K562 (cell line): ENCODE data around the gene LMBR1L. TPM values are rescaled to one million over a fixed set of nuclear protein-coding genes. Genes with fewer than 3 reads are reported as not detected.
A peak's percentile ranks its signal among the peaks of the same experiment; 100 is the strongest.

Experiments used
- CHD7 ChIP-seq: fragments of 200-600 bp; sonication (generic); IDR thresholded peaks from one replicate; pipeline ENCODE4 v1.6.1; 2012; ENCODE audit warnings: mild to moderate bottlenecking, low read depth, low read length, inconsistent platforms
- FOXO4 ChIP-seq: fragments of 450-650 bp; formaldehyde crosslinking; IDR thresholded peaks from 2 replicates; pipeline ENCODE4 v1.4.0; 2020; ENCODE audit warnings: mild to moderate bottlenecking, moderate library complexity
- HDAC8 ChIP-seq: fragments of 450-650 bp; IDR thresholded peaks from 2 replicates; pipeline ENCODE4 v1.6.1; 2016; ENCODE audit warnings: mild to moderate bottlenecking, missing genetic modification characterization, moderate library complexity, missing compliant biosample characterization
- MAZ ChIP-seq, 2 experiments: fragments of 450-650 bp in 1 of 2; sonication (generic) in 1 of 2; formaldehyde crosslinking; IDR thresholded peaks in 1 of 2; conservative IDR thresholded peaks in 1 of 2; 2 replicates each; pipeline versions ENCODE4 v1.4.0 to v1.5.0; 2020; ENCODE audit warnings: mild to moderate bottlenecking in 1 of 2, missing genetic modification reagents in 1 of 2
- OTX1 ChIP-seq: fragments of 450-650 bp; formaldehyde crosslinking; IDR thresholded peaks from 2 replicates; pipeline ENCODE4 v1.4.0; 2022; ENCODE audit warnings: mild to moderate bottlenecking
- SRSF3 ChIP-seq: fragments of 200-400 bp; formaldehyde crosslinking; IDR thresholded peaks from 2 replicates; pipeline ENCODE4 v1.6.1; 2016; ENCODE audit warnings: mild to moderate bottlenecking, low read length, moderate library complexity; ENCODE audit not compliant: insufficient read depth
- TEAD4 ChIP-seq, 2 experiments: sonication (generic) in 1 of 2; formaldehyde crosslinking in 1 of 2; IDR thresholded peaks; 2 replicates each; pipeline versions ENCODE4 v1.6.1 to v1.8.0; 2012 to 2022; ENCODE audit warnings: borderline replicate concordance in 1 of 2, inconsistent platforms in 1 of 2, low read length in 1 of 2, mild to moderate bottlenecking in 1 of 2, missing genetic modification reagents in 1 of 2
- TSC22D4 ChIP-seq: fragments of 450-650 bp; IDR thresholded peaks from 2 replicates; pipeline ENCODE4 v1.6.1; 2016; ENCODE audit warnings: missing genetic modification characterization, missing biosample characterization, control low read depth
- polyA plus RNA-seq, 8 experiments: library from polyadenylated mRNA; depleted of rRNA in 4 of 8; stranded (reverse) in 5 of 8; unstranded in 3 of 8; fragments of >200 nt; fragmentation: Nextera tagmentation in 2 of 8; fragmentation: Illumina TruSeq in 1 of 8; extraction: Ambion mirVana in 2 of 8; extraction: Trizol in 1 of 8; gene quantifications; 2 replicates each; pipeline versions ENCODE4 v1.2.1 to v1.2.3, GENCODE V29; 2011 to 2014; ENCODE audit warnings: inconsistent platforms in 1 of 8, missing spikeins in 1 of 8
- total RNA-seq, 7 experiments: library from RNA; depleted of rRNA in 6 of 7; stranded (reverse); fragments of >200 nt in 6 of 7; fragmentation: Illumina TruSeq in 2 of 7; extraction: Trizol in 2 of 7; gene quantifications; 2 replicates each; pipeline versions ENCODE4 v1.2.1 to v1.2.3, GENCODE V29; 2011 to 2021; ENCODE audit warnings: low replicate concordance in 1 of 7

The LMBR1L gene
- total and polyA plus RNA-seq, 9 of the 15 experiments (the other 6 are each of a cell fraction or from before 2014, with no cell fraction given): 2.5 to 57.0 (median 31.1) TPM

GRCh38 chr12:49092086-49092815 lies 18.4 kb downstream of the LMBR1L start (continued):
- no peak for TF ChIP-seq OTX1 (CRISPR knock-in tag)
- TF ChIP-seq CHD7: no peak
- no peak for TF ChIP-seq SRSF3
- TF ChIP-seq TSC22D4: no peak
- peak; percentile 92 for TF ChIP-seq TEAD4 (IDR thresholded peaks at IDR 0.05; ENCODE audit: low read length)
- no peak for TF ChIP-seq TEAD4 (CRISPR knock-in tag; IDR thresholded peaks at IDR 0.05; ENCODE audit: borderline replicate concordance)
- TF ChIP-seq FOXO4 (CRISPR knock-in tag): no peak
- peak; percentile 86 to 92 for TF ChIP-seq MAZ (CRISPR knock-in tag; conservative IDR thresholded peaks at IDR 0.05 in 1 of 2, IDR thresholded peaks at IDR 0.05 in 1 of 2)
- TF ChIP-seq HDAC8 (tag): no peak
